Measurements from ENCODE around the gene TNFRSF1B.

TNFRSF1B gene

GRCh38 chr1:12170263-12170671, 3.5 kb downstream of the TNFRSF1B start:
- DNase-seq = no peak
- in situ Hi-C loops (cut with HindIII; ENCODE audit: low pct_ligation_motif_present, low pct_unique_long_range_greater_than_20kb, low sequenced_read_pairs) = no loop called here

- DNase-seq = no peak
- in situ Hi-C loops (cut with HindIII; ENCODE audit: low pct_ligation_motif_present, low pct_unique_long_range_greater_than_20kb, low sequenced_read_pairs) = no loop called here
These were observed 4.6 kb downstream of the TNFRSF1B start for GRCh38 chr1:12171206-12172041.

GRCh38 chr1:12172042-12172851, 5.5 kb downstream of the TNFRSF1B start:
- in situ Hi-C loops (cut with HindIII; ENCODE audit: low pct_ligation_motif_present, low pct_unique_long_range_greater_than_20kb, low sequenced_read_pairs) = no loop called here
- DNase-seq = no peak

GRCh38 chr1:12173041-12173509, 6.3 kb downstream of the TNFRSF1B start:
- DNase-seq = no peak
- in situ Hi-C loops (cut with HindIII; ENCODE audit: low pct_ligation_motif_present, low pct_unique_long_range_greater_than_20kb, low sequenced_read_pairs) = no loop called here

- DNase-seq = no peak
- in situ Hi-C loops (cut with HindIII; ENCODE audit: low pct_ligation_motif_present, low pct_unique_long_range_greater_than_20kb, low sequenced_read_pairs) = no loop called here
These were observed 6.9 kb downstream of the TNFRSF1B start for GRCh38 chr1:12173631-12174121.

GRCh38 chr1:12174924-12175810, 8.4 kb downstream of the TNFRSF1B start:
- no peak for DNase-seq
- in situ Hi-C loops (cut with HindIII; ENCODE audit: low pct_ligation_motif_present, low pct_unique_long_range_greater_than_20kb, low sequenced_read_pairs) = no loop called here

GRCh38 chr1:12176298-12177118, 9.7 kb downstream of the TNFRSF1B start:
- in situ Hi-C loops (cut with HindIII; ENCODE audit: low pct_ligation_motif_present, low pct_unique_long_range_greater_than_20kb, low sequenced_read_pairs) = no loop called here

GRCh38 chr1:12177156-12177998, 10.6 kb downstream of the TNFRSF1B start:
- DNase-seq = no peak
- in situ Hi-C loops (cut with HindIII; ENCODE audit: low pct_ligation_motif_present, low pct_unique_long_range_greater_than_20kb, low sequenced_read_pairs) = no loop called here

More at GRCh38 chr1:12176298-12177118, 9.7 kb downstream of the TNFRSF1B start:
- no peak for DNase-seq

GRCh38 chr1:12177999-12178441, 11.2 kb downstream of the TNFRSF1B start:
- DNase-seq = peak; percentile 19
- in situ Hi-C loops (cut with HindIII; ENCODE audit: low pct_ligation_motif_present, low pct_unique_long_range_greater_than_20kb, low sequenced_read_pairs) = no loop called here

GRCh38 chr1:12178511-12178910, 11.7 kb downstream of the TNFRSF1B start:
- no peak for DNase-seq
- in situ Hi-C loops (cut with HindIII; ENCODE audit: low pct_ligation_motif_present, low pct_unique_long_range_greater_than_20kb, low sequenced_read_pairs) = no loop called here

- in situ Hi-C loops (cut with HindIII; ENCODE audit: low pct_ligation_motif_present, low pct_unique_long_range_greater_than_20kb, low sequenced_read_pairs) = no loop called here
- DNase-seq = peak; percentile 29
These were observed 12.3 kb downstream of the TNFRSF1B start for GRCh38 chr1:12179111-12179519.

GRCh38 chr1:12179676-12180075, 12.9 kb downstream of the TNFRSF1B start:
- no peak for DNase-seq
- in situ Hi-C loops (cut with HindIII; ENCODE audit: low pct_ligation_motif_present, low pct_unique_long_range_greater_than_20kb, low sequenced_read_pairs) = no loop called here

- DNase-seq = no peak
- in situ Hi-C loops (cut with HindIII; ENCODE audit: low pct_ligation_motif_present, low pct_unique_long_range_greater_than_20kb, low sequenced_read_pairs) = no loop called here
These were observed 13.5 kb downstream of the TNFRSF1B start for GRCh38 chr1:12180315-12180714.

GRCh38 chr1:12180903-12181302, 14.1 kb downstream of the TNFRSF1B start:
- in situ Hi-C loops (cut with HindIII; ENCODE audit: low pct_ligation_motif_present, low pct_unique_long_range_greater_than_20kb, low sequenced_read_pairs) = no loop called here
- no peak for DNase-seq

- in situ Hi-C loops (cut with HindIII; ENCODE audit: low pct_ligation_motif_present, low pct_unique_long_range_greater_than_20kb, low sequenced_read_pairs) = no loop called here
- no peak for DNase-seq
These were observed 14.8 kb downstream of the TNFRSF1B start for GRCh38 chr1:12181568-12181967.

- DNase-seq = no peak
- in situ Hi-C loops (cut with HindIII; ENCODE audit: low pct_ligation_motif_present, low pct_unique_long_range_greater_than_20kb, low sequenced_read_pairs) = no loop called here
These were observed 15.7 kb downstream of the TNFRSF1B start for GRCh38 chr1:12182410-12182984.
